SKM-1 treated with dmso at 0.1 percent for 144 hours (cell line): ENCODE results near the gene PHLDB1.
"Not testable (repeated sequence)": the region's sequence is repeated elsewhere in the genome, so short reads cannot be mapped to it uniquely, and the experiment has no call there.

Source experiments
- DNase-seq: peaks from one replicate; lab custom pipeline; 2025; ENCODE audit not compliant: unreplicated experiment; lab: John Stamatoyannopoulos, UW

The PHLDB1 gene

GRCh38 chr11:118684187-118684586 lies 76.8 kb downstream of the PHLDB1 start:
- DNase-seq = no peak

DNA sequence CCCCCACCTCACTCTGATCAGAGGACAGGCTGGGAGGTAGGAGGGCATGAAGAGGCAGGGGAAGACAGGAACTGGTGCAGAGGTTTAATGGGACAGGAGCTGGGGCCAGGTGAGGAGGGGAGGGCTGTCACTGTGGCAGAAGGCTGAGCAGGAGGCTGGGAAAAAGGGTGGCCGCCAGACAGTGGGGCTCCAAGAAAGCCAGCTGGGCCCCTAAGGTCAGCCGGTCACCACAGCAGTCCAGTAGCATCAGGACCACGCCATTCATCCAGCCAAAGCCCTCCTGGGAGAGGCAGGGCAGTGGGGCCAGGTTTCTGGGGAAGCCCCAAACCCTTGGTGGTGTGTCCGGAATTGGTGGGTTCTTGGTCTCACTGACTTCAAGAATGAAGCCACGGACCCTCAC lies 80.5 kb downstream of the PHLDB1 start:
- no peak for DNase-seq

DNA sequence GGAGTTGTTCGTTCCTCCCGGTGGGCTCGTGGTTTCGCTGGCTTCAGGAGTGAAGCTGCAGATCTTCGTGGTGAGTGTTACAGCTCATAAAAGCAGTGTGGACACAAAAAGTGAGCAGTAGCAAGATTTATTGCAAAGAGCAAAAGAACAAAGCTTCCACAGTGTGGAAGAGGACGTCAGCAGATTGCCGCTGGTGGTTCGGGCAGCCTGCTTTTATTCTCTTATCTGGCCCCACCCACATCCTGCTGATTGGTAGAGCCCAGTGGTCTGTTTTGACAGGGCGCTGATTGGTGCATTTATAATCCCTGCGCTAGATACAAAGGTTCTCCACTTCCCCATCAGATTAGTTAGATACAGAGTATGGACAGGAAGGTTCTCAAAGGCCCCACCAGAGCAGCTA lies 80.9 kb downstream of the PHLDB1 start:
- DNase-seq = not testable (repeated sequence)

DNA sequence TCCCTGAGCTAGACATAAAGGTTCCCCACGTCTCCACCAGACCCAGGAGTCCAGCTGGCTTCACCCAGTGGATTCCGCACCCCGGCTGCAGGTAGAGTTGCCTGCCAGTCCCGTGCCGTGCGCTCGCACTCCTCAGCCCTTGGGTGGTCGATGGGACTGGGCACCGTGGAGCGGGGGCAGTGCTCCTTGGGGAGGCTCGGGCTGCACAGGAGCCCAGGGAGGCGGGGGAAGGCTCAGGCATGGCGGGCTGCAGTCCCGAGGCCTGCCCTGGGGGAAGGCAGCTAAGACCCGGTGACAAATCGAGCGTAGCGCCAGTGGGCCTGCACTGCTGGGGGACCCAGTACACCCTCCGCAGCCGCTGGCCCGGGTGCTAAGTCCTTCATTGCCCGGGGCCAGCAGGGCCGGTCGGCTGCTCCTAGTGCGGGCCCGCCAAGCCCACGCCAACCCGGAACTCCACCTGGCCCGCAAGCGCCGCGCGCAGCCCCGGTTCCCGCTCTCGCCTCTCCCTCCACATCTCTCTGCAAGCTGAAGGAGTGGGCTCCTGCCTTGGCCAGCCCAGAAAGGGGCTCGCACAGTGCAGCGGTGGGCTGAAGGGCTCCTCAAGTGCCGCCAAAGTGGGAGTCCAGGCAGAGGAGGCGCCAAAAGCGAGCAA lies 81.6 kb downstream of the PHLDB1 start:
- no peak for DNase-seq

DNA sequence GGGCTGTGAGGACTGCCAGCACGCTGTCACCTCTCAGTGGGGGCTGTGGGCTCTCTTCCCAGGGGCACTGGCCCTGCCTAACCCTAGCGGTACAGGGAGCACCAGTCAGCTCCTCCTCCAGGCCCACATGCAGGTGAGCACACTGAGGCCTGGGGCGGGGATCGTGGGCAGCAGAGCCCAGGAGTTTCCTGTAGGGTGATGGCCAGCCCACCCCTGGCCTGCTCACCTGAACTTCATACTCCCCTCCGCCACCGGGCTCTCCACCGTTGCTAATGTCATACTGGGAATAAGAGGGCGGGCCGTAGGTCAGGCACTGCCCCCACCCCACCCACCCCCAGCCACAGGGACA lies 82.1 kb downstream of the PHLDB1 start:
- no peak for DNase-seq

DNA sequence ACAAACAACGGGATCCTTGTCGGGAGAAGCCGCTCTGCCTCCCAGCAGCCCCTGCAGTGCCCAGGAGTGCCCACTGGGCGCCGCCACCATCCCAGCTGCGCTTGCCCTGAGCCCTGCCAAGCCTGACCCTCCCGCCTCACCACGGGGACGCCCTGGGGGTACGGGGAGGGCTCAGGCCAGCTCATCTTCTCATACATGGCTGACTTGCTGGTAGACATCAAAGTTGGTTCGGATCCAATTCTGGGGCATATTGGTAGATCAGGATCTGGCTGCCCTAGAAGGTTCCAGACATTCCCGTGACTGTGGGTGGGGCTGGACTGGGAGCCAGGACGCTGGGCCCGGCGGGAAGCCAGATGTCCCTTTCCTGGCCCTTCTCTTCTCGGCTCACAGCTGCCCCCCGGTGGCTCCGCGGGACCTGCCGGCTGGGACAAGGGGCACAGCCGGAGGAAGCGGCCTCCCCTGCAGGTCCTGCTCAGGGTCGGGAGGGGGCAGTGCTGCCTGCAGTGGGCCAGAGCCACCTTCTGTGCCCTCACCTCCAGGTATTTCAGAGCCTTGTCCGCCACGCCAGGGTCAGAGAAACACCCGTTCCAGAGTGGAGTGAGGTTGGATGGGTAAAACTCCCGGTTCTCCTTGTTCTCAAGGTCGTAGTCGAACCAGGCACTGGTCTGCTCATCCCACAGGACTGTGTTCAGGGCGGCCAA lies 82.6 kb downstream of the PHLDB1 start:
- peak; percentile 66 for DNase-seq

- DNase-seq = no peak
Measured at GRCh38 chr11:118690553-118691304, 83.3 kb downstream of the PHLDB1 start.

DNA sequence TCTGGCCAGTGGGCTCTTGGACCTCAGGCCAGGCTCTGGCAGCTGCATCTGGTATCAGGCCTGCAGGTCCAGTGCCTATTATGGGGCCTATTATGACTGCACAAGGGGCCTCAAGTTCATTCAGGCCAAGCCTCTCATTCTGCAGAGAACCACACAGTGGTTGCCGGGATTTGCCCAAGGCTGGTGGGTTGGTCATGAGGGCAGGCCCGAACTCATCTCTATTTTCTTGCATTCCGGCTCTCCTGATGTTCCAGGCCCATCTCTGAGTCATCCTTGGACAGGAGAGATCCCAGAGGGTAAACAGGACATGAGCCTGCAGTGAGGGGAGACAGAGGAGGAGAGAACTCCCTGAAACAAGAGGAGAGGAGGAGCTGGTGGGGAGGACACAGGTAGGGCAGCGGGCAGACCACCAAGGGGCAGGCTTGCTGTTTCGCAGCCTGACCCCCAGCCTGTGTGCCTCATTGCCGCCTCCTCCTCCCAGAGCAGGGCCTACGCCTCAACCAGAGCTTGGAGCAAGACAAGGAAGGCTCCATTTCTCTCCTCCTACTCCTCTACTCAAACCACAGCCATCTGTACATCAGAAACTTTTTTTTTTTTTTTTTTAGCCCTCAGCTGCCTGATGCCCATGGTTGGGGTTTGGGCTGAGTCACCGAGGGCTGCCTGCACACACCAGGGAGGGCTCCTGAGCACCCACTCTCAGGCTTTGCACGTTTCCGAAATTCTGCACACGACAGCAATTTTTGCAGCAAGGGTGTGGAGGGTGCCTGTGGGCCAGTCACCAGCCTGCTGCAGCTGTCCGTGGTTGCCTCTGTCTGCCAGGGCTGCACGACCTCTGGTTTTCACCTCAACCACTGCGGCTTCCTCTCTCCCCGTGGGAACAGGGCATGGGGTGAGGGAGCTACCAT lies 84.8 kb downstream of the PHLDB1 start:
- DNase-seq = no peak

- no peak for DNase-seq
Measured at GRCh38 chr11:118694185-118694584, 86.8 kb downstream of the PHLDB1 start.

- no peak for DNase-seq
Measured at GRCh38 chr11:118694771-118695170, 87.4 kb downstream of the PHLDB1 start.

DNA sequence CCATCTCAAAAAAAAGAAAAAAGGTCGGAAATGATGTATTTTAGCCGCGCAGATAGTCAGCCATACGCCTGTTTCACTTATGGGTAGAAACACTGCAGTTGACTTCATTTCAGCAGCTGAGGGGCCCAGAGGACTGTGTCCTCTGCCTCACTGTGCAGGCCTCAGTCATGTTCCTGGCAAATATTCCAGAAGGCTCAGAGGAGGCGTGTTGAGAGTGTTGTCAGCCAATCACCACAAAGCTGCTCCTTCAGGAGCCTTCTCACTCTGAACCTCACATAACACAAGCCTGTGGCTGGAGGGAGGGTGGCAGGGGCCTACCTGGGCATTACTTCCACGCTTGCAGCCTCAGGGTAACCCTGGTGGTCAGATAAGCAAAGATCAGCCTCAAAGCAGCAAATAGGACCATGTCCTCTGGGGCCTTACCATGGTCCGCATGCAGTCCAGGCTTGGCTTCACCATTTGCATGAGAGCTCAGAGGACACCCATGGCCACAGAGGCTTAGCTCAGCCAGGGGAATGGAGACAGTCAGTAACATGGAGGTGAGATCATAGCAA lies 89.3 kb downstream of the PHLDB1 start:
- DNase-seq = no peak

GRCh38 chr11:118697346-118697745 lies 89.9 kb downstream of the PHLDB1 start:
- DNase-seq = no peak

GRCh38 chr11:118699506-118700220 lies 92.2 kb downstream of the PHLDB1 start:
- no peak for DNase-seq

- DNase-seq = peak; percentile 67
Measured at GRCh38 chr11:118703563-118704106, 96.2 kb downstream of the PHLDB1 start.

DNA sequence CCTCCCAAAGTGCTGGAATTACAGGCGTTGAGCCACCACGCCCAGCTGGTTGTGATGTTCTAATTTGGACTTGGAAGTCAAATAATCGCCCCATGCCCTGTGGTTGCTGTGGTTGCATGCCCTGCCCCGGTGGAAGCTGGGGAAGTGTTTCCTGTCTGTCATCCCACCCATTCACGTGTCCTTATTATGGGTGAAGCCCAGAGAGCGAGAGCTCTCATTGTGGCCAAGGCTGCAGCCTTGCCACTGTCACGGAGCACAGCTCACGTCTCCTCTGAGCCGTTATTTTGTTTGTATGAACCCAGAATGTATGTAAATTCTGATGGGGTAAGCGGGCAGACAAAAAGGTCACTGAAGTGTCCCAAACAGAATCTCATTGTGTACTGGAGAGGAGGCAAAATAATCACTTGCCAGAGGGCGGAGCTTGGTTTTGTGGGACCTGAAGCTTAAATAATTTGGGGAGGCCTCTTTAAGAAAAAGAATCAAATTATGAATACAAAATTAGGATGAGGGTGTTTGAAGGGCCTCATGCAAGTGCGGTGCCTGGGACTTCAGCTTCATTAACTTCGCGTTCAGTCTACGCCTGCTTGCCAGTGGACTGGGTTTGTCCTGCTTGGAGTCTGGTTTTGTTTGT lies 97.8 kb downstream of the PHLDB1 start:
- no peak for DNase-seq

DNA sequence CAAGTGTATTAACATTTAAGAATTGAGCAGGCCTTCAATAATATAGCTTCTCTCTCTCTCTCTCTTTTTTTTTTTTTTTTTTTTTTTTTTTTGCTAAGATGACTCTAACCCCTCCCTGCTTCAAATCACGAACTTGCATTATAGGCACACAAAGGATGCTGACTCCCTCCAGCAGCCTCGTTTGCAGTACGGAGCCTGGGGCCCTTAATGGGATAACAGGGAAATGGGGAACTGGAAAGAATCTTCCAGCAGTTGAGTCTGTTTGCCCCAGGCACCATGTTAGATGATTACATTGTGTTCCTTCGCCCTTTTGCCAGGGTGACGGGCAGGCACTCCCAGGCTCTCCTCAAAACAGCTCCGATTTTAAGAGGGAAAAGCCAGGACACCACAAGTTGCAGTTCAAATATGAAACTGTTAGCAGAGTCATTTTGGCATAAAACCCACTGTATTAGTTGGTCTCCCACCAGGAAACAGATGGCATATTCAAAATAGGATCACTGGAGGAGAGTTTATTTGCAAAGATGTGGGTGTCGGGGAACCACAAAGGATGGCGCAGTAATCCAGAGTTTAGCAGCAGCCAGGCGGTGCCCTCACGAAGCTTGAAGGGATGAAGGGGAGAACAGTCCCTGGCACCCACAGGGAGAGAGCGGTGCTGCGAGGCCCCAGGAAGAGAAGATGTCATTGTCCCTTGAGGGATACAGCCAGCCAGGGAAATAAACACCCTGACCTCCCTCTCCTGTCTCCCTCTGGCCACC lies 98.6 kb downstream of the PHLDB1 start:
- no peak for DNase-seq

GRCh38 chr11:118706546-118706825 lies 99.1 kb downstream of the PHLDB1 start:
- no peak for DNase-seq
